HG02798 (cell line): ENCODE data around the gene ALDOB.

Experiments used
- ATAC-seq: cut with Tn5 transposase; IDR thresholded peaks from one replicate; pipeline ENCODE4 v1.9.1; 2021; ENCODE audit warnings: mild to moderate bottlenecking; ENCODE audit not compliant: unreplicated experiment, poor library complexity

Gene ALDOB

GRCh38 chr9:101458963-101459631 lies 23.5 kb upstream of the ALDOB start:
- ATAC-seq: peak; percentile 92

GRCh38 chr9:101457003-101457402 lies 21.4 kb upstream of the ALDOB start:
- no peak for ATAC-seq

GRCh38 chr9:101455656-101456240 lies 20.2 kb upstream of the ALDOB start:
- ATAC-seq: no peak

- ATAC-seq: no peak
Measured at GRCh38 chr9:101453776-101454570, 18.4 kb upstream of the ALDOB start.

- ATAC-seq: no peak
Measured at GRCh38 chr9:101451498-101451897, 15.9 kb upstream of the ALDOB start.

- ATAC-seq: no peak
Measured at GRCh38 chr9:101450931-101451330, 15.4 kb upstream of the ALDOB start.

- ATAC-seq: peak; percentile 97
Measured at GRCh38 chr9:101449071-101449721, 13.6 kb upstream of the ALDOB start.

- ATAC-seq: no peak
Measured at GRCh38 chr9:101448680-101449070, 13.1 kb upstream of the ALDOB start.

GRCh38 chr9:101446732-101447131 lies 11.2 kb upstream of the ALDOB start:
- no peak for ATAC-seq

GRCh38 chr9:101445353-101446029 lies 9.9 kb upstream of the ALDOB start:
- no peak for ATAC-seq

- ATAC-seq: no peak
Measured at GRCh38 chr9:101443364-101443771, 7.8 kb upstream of the ALDOB start.

GRCh38 chr9:101442736-101443135 lies 7.2 kb upstream of the ALDOB start:
- ATAC-seq: no peak

- ATAC-seq: no peak
Measured at GRCh38 chr9:101442318-101442717, 6.7 kb upstream of the ALDOB start.

- ATAC-seq: no peak
Measured at GRCh38 chr9:101440714-101441230, 5.2 kb upstream of the ALDOB start.

GRCh38 chr9:101438523-101438922 lies 2.9 kb upstream of the ALDOB start:
- no peak for ATAC-seq

- ATAC-seq: no peak
Measured at GRCh38 chr9:101437806-101438232, 2.2 kb upstream of the ALDOB start.

- no peak for ATAC-seq
Measured at GRCh38 chr9:101434998-101435397, 576 bp downstream of the ALDOB start.

- no peak for ATAC-seq
Measured at GRCh38 chr9:101433229-101433628, 2.3 kb downstream of the ALDOB start.

GRCh38 chr9:101432740-101433139 lies 2.8 kb downstream of the ALDOB start:
- no peak for ATAC-seq

GRCh38 chr9:101432171-101432570 lies 3.4 kb downstream of the ALDOB start:
- no peak for ATAC-seq
